ENCODE results near the gene UBXN2A.
"Not testable (repeated sequence)": the region's sequence is repeated elsewhere in the genome, so short reads cannot be mapped to it uniquely, and the experiment has no call there.

Gene UBXN2A

GRCh38 chr2:24015562-24016375, 75.5 kb downstream of the UBXN2A start:
- DNase-seq: no peak

GRCh38 chr2:24016376-24016761, 76.1 kb downstream of the UBXN2A start:
- no peak for DNase-seq

GRCh38 chr2:24016853-24017703, 76.8 kb downstream of the UBXN2A start:
- DNase-seq: no peak

- no peak for DNase-seq
These were observed 77.4 kb downstream of the UBXN2A start for GRCh38 chr2:24017711-24018110.

GRCh38 chr2:24018241-24018640, 78.0 kb downstream of the UBXN2A start:
- no peak for DNase-seq

- DNase-seq: no peak
These were observed 79.5 kb downstream of the UBXN2A start for GRCh38 chr2:24019729-24020128.

GRCh38 chr2:24020244-24020643, 80.0 kb downstream of the UBXN2A start:
- no peak for DNase-seq

- peak; percentile 12 for DNase-seq
These were observed 81.1 kb downstream of the UBXN2A start for GRCh38 chr2:24021122-24021998.

GRCh38 chr2:24022324-24022974, 82.2 kb downstream of the UBXN2A start:
- no peak for DNase-seq

GRCh38 chr2:24022975-24023575, 82.8 kb downstream of the UBXN2A start:
- no peak for DNase-seq

GRCh38 chr2:24024018-24024417, 83.8 kb downstream of the UBXN2A start:
- DNase-seq: no peak

- no peak for DNase-seq
These were observed 84.9 kb downstream of the UBXN2A start for GRCh38 chr2:24024996-24025663.

- DNase-seq: no peak
These were observed 86.0 kb downstream of the UBXN2A start for GRCh38 chr2:24026233-24026632.

GRCh38 chr2:24038786-24039499, 98.7 kb downstream of the UBXN2A start:
- DNase-seq: no peak

- DNase-seq: no peak
These were observed 100.2 kb downstream of the UBXN2A start for GRCh38 chr2:24040511-24040910.

GRCh38 chr2:24043133-24043532, 102.9 kb downstream of the UBXN2A start:
- DNase-seq: not testable (repeated sequence)

- no peak for DNase-seq
These were observed 105.5 kb downstream of the UBXN2A start for GRCh38 chr2:24045511-24046508.

- DNase-seq: no peak
These were observed 106.3 kb downstream of the UBXN2A start for GRCh38 chr2:24046599-24046929.

- peak; percentile 95 for DNase-seq
These were observed 106.9 kb downstream of the UBXN2A start, which contains the start of gene WDCP for GRCh38 chr2:24046930-24047702. TSS of gene WDCP (minus strand) at chr2:24047391. CDS start at chr2:24039494, 7,897 bp downstream.

All from CD4-positive, alpha-beta T cell treated with Interleukin-12 subunit alpha and Interleukin-12 subunit beta, for 1 hour (primary cell).